A673 (cell line): Measurements from ENCODE around the gene LMO1.

Source experiments
- EZH2 ChIP-seq: fragments of 200-600 bp; sonication (generic); IDR thresholded peaks from 2 replicates; pipeline ENCODE4 v1.6.1; 2017; ENCODE audit warnings: borderline replicate concordance, low read depth, mild to moderate bottlenecking, mixed read lengths, antibody characterized with exemption, low read length; ENCODE audit not compliant: poor library complexity, severe bottlenecking
- TF ChIP-seq, protein P1 (sequence below): fragments of 300-800, 200-600 bp; sonication (generic); conservative IDR thresholded peaks from 2 replicates; pipeline ENCODE4 v1.5.1; 2017; ENCODE audit warnings: low read depth, mild to moderate bottlenecking, antibody characterized with exemption, low read length, moderate library complexity, mixed read lengths

DNA sequence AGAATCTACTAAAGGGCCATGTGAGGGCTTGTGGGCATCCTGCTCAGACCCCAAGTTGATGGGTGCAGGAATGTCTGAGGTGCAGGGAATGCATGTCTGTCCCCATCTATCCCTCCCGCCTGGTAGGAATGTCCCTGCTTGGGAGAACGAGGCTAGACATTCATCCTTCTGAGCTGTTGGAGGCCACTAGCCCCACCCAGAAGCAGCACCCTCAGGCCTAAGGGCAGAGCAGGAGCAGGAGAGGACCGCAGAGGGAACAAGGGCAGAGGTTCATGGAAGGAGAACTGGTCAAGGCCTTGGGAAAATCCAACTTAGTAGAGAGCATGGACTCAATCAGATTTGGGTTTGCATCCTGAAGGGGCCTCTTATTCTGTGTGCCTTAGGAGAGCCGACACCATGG lies 22.1 kb upstream of the LMO1 start:
- TF ChIP-seq, protein P1, sequence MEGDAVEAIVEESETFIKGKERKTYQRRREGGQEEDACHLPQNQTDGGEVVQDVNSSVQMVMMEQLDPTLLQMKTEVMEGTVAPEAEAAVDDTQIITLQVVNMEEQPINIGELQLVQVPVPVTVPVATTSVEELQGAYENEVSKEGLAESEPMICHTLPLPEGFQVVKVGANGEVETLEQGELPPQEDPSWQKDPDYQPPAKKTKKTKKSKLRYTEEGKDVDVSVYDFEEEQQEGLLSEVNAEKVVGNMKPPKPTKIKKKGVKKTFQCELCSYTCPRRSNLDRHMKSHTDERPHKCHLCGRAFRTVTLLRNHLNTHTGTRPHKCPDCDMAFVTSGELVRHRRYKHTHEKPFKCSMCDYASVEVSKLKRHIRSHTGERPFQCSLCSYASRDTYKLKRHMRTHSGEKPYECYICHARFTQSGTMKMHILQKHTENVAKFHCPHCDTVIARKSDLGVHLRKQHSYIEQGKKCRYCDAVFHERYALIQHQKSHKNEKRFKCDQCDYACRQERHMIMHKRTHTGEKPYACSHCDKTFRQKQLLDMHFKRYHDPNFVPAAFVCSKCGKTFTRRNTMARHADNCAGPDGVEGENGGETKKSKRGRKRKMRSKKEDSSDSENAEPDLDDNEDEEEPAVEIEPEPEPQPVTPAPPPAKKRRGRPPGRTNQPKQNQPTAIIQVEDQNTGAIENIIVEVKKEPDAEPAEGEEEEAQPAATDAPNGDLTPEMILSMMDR = no peak
- no peak for TF ChIP-seq EZH2
